HepG2 (cell line): Measurements from ENCODE around the gene TBC1D14. TPM values are rescaled to one million over a fixed set of nuclear protein-coding genes. Genes with fewer than 3 reads are reported as not detected.

Source experiments
- DNMT1 ChIP-seq: sonication (generic); formaldehyde crosslinking; IDR thresholded peaks from 2 replicates; pipeline ENCODE4 v1.5.1; 2020; ENCODE audit warnings: mild to moderate bottlenecking, missing genetic modification reagents
- FOXK1 ChIP-seq: sonication (generic); formaldehyde crosslinking; IDR thresholded peaks from 2 replicates; pipeline ENCODE4 v1.4.0; 2020; ENCODE audit warnings: low read depth, missing genetic modification reagents, borderline replicate concordance
- KLF11 ChIP-seq: IDR thresholded peaks from 2 replicates; pipeline ENCODE4 v1.6.1; 2016; ENCODE audit warnings: missing compliant biosample characterization
- MBNL3 ChIP-seq: fragments of 250-450 bp; sonication (Bioruptor Pico); conservative IDR thresholded peaks from 2 replicates; pipeline ENCODE4 v1.8.0; 2022; ENCODE audit warnings: mild to moderate bottlenecking, inconsistent platforms
- MZF1 ChIP-seq: sonication (generic); formaldehyde crosslinking; IDR thresholded peaks from 2 replicates; pipeline ENCODE4 v1.8.1; 2023; ENCODE audit warnings: mild to moderate bottlenecking, missing genetic modification reagents, borderline replicate concordance
- NFYB ChIP-seq: sonication (generic); formaldehyde crosslinking; IDR thresholded peaks from 2 replicates; pipeline ENCODE4 v1.4.0; 2020; ENCODE audit warnings: missing genetic modification reagents
- PLRG1 ChIP-seq: fragments of 450-650 bp; conservative IDR thresholded peaks from 2 replicates; pipeline ENCODE4 v1.6.1; 2016
- PRDM4 ChIP-seq: sonication (generic); formaldehyde crosslinking; IDR thresholded peaks from 2 replicates; pipeline ENCODE4 v1.9.0; 2021; ENCODE audit warnings: missing genetic modification reagents, borderline replicate concordance
- REL ChIP-seq: sonication (generic); formaldehyde crosslinking; conservative IDR thresholded peaks from 2 replicates; pipeline ENCODE4 v1.8.0; 2022; ENCODE audit warnings: mild to moderate bottlenecking, missing genetic modification reagents, moderate library complexity
- SP140L ChIP-seq: sonication (generic); formaldehyde crosslinking; IDR thresholded peaks from 2 replicates; pipeline ENCODE4 v1.4.0; 2020; ENCODE audit warnings: missing genetic modification reagents, borderline replicate concordance
- SRSF9 ChIP-seq: fragments of 200-400 bp; formaldehyde crosslinking; IDR thresholded peaks from 2 replicates; pipeline ENCODE4 v1.6.1; 2018; ENCODE audit warnings: borderline replicate concordance, mild to moderate bottlenecking, low read depth, low read length; ENCODE audit not compliant: insufficient read depth, poor library complexity, severe bottlenecking
- TAF15 ChIP-seq: fragments of 200-400 bp; formaldehyde crosslinking; IDR thresholded peaks from one replicate; pipeline ENCODE4 v1.6.1; 2018; ENCODE audit warnings: mild to moderate bottlenecking, low read depth, low read length; ENCODE audit not compliant: poor library complexity, severe bottlenecking
- TFE3 ChIP-seq: IDR thresholded peaks from 2 replicates; pipeline ENCODE4 v1.6.1; 2016
- YY1 ChIP-seq: IDR thresholded peaks from 2 replicates; pipeline ENCODE4 v1.6.1; 2011; ENCODE audit warnings: low read length, low read depth, moderate library complexity, mild to moderate bottlenecking; ENCODE audit not compliant: insufficient read depth, insufficient replicate concordance
- ZBTB33 ChIP-seq: sonication (generic); formaldehyde crosslinking; IDR thresholded peaks from 2 replicates; pipeline ENCODE4 v1.4.0; 2020; ENCODE audit warnings: missing genetic modification reagents
- ZBTB38 ChIP-seq: sonication (generic); formaldehyde crosslinking; IDR thresholded peaks from 2 replicates; pipeline ENCODE4 v1.5.1; 2020; ENCODE audit warnings: mild to moderate bottlenecking, missing genetic modification reagents
- ZFP36 ChIP-seq: fragments of 150-350 bp; IDR thresholded peaks from 2 replicates; pipeline ENCODE4 v1.6.1; 2018; ENCODE audit warnings: borderline replicate concordance, low read length, low read depth; ENCODE audit not compliant: partially characterized antibody
- ZNF382 ChIP-seq: sonication (generic); formaldehyde crosslinking; IDR thresholded peaks from 2 replicates; pipeline ENCODE4 v1.5.0; 2020; ENCODE audit warnings: missing genetic modification reagents, mild to moderate bottlenecking, borderline replicate concordance
- ZNF513 ChIP-seq: sonication (generic); formaldehyde crosslinking; conservative IDR thresholded peaks from 2 replicates; pipeline ENCODE4 v1.5.0; 2020; ENCODE audit warnings: missing genetic modification reagents
- ZNF652 ChIP-seq: IDR thresholded peaks from 2 replicates; pipeline ENCODE4 v1.6.1; 2016; ENCODE audit warnings: low read depth, borderline replicate concordance
- ZNF720 ChIP-seq: sonication (generic); formaldehyde crosslinking; IDR thresholded peaks from 2 replicates; pipeline ENCODE4 v1.4.0; 2020; ENCODE audit warnings: missing genetic modification reagents
- ZNF737 ChIP-seq: sonication (generic); formaldehyde crosslinking; IDR thresholded peaks from 2 replicates; pipeline ENCODE4 v1.5.0; 2020; ENCODE audit warnings: missing genetic modification reagents, mild to moderate bottlenecking, borderline replicate concordance
- ZSCAN20 ChIP-seq: sonication (generic); formaldehyde crosslinking; IDR thresholded peaks from 2 replicates; pipeline ENCODE4 v1.4.0; 2020; ENCODE audit warnings: missing genetic modification reagents, mild to moderate bottlenecking, borderline replicate concordance
- polyA plus RNA-seq, 8 experiments: library from polyadenylated mRNA; depleted of rRNA in 3 of 8; stranded (reverse) in 7 of 8; unstranded in 1 of 8; fragments of >200 nt; fragmentation: Illumina TruSeq in 4 of 8; extraction: Trizol in 4 of 8; gene quantifications; 2 replicates each; pipeline versions ENCODE4 v1.2.1 to v1.2.3, GENCODE V29; 2011 to 2016; ENCODE audit warnings: low read depth in 4 of 8, missing spikeins in 1 of 8, mixed read lengths in 1 of 8; ENCODE audit not compliant: insufficient read depth in 1 of 8
- total RNA-seq, 5 experiments: library from RNA; depleted of rRNA; stranded (reverse); fragments of >200 nt; fragmentation: Illumina TruSeq; extraction: Trizol; gene quantifications; 2 replicates each; pipeline ENCODE4 v1.2.3, GENCODE V29; 2016; ENCODE audit warnings: low read depth in 1 of 5

The TBC1D14 gene
- total and polyA plus RNA-seq, 2 of the 13 experiments (the other 11 are each of a cell fraction or from before 2014, with no cell fraction given): 29.5 to 46.5 TPM

GRCh38 chr4:6893449-6894085, 16.1 kb upstream of the TBC1D14 start (continued):
- TF ChIP-seq TAF15 (no peak), MZF1 (no peak), ZNF652 (CRISPR knock-in tag) (peak; percentile 58), ZNF382 (no peak), KLF11 (no peak; the same call in 1 of the 2 replicates), REL (no peak), PRDM4 (no peak), ZBTB33 (CRISPR knock-in tag) (peak; percentile 69; the same call in 1 of the 2 replicates), DNMT1 (CRISPR knock-in tag) (no peak), ZSCAN20 (CRISPR knock-in tag) (no peak), MBNL3 (CRISPR knock-in tag) (no peak), SP140L (no peak), SRSF9 (no peak), PLRG1 (no peak), TFE3 (peak; percentile 97), ZNF737 (peak; percentile 44; the same call in 1 of the 2 replicates), ZFP36 (no peak), YY1 (peak; percentile 81), ZBTB38 (CRISPR knock-in tag) (no peak), FOXK1 (peak; percentile 88), ZNF513 (CRISPR knock-in tag) (no peak), ZNF720 (CRISPR knock-in tag) (no peak), NFYB (CRISPR knock-in tag) (peak; percentile 30; the same call in 1 of the 2 replicates)
